ENCODE data around the gene PDE2A. TPM values are rescaled to one million over a fixed set of nuclear protein-coding genes. Genes with fewer than 3 reads are reported as not detected.

Gene PDE2A
- polyA plus RNA-seq, 3 donors = 16.3 to 20.5 (median 17.2) TPM

DNA sequence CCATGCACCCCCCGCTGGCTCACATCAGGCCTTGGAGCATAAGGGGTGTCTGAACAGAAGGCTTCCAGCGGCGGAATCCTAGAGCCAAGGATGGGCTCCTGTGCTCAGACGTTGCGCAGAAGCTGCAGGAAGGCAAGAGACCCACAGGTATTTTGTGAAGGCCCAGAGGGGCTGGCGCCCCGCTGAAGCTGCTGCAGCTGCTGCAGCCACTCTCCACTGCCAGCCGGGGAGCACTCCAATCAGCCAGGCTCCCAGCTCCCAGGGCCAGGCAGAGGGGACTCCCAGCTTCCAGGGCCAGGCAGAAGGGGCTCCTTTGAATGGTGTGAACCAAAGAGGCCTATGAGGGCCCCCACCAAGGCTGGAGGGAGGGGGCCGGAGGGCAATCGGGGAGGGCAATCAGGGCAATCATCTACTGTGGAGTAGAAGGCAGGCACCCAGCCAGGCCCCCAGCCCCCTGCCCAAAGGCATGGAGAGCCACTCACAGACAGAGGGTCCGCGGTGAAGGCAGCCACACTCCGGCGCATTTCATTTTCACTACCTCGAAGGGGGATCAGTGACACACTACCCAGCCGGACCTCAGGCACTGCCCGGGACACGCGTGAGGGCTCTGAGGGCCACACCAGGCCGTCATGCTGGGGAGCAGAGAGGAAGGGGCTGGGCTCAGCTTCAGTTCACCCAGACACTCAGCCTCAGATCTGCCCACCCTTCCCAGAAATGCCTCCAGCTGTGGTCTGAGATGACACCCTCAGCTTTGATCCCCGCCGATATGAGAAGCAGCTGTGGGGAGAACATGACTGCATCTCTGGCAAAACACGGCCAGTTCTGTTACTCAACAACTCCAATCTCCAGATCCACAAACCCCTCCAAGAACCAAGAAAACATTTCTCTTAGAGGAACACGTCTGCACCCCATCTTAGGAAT lies 11.6 kb upstream of the PDE2A start:
- peak; percentile 50 for DNase-seq

DNA sequence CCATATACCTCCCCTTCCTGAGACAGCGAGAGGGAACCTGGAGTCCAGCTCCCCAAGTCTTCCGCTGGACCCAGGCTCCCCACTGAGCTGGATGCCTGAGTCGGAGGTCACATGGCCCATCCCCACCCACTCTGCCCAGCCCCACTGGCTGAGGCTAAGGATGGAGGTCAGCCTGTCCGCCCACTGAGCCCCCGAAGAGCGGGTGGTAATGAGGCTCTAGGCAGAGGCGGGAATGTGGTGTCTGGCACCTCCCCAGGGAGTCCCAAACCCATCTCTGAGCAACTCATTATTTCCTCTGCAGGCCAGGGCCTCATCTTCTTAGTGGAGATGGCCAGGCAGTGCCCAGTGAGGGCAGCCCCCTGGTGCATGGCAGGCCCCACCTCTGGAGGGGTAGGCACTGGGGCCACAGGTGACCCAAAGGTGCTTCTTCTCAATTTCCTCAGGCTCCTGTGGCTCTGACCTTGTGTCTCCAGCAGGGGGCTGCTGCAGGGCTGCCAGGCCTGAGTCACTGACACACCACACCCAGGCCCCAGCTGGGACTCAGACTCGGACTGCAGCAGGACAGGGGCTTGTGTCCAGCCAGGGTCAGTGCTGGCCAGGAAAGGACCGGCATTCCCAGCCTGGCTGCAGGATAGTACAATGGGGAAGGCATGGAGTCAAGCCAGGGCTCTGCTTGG lies 10.2 kb upstream of the PDE2A start:
- no peak for DNase-seq

DNA sequence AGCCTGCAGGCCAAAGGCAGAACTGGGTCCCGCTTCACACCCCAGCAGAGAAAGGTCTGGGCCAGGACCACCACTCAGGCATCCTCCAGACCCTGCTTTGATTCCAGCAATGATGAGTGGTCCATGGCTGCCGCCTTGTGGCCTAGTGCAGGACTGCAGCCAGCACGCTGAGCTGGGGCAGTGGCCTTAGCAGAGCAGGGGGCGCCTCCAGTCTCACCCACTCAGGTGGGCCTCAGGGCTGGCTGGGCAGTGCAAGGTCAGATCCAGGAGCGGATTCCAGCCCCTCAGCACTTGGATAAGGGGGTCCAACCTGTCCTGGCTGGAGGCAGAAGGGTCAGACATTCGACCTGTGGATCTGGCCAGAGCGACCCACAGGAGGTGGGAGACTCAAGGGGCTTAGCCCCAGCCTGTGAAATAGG lies 9.6 kb upstream of the PDE2A start:
- no peak for DNase-seq

DNA sequence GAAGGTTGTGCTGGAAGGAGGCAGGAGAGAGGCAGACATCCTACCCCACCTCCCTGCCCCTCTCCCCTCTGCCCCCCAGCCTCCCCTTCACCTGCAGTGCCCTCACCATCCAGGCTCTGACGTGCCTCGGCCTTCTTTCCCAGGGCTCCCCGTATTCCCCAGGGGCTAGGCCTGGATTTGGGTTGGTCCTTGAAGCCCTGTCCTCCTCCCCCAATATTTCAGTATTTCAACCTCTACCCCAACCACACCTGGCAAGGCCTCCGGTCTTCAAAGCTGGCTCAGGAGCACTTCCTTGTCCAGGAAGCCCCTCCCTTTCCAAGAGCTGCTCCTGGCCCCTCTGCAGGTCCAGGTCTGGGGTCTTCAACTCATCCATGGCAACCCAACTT lies 8.6 kb upstream of the PDE2A start:
- DNase-seq = no peak

DNA sequence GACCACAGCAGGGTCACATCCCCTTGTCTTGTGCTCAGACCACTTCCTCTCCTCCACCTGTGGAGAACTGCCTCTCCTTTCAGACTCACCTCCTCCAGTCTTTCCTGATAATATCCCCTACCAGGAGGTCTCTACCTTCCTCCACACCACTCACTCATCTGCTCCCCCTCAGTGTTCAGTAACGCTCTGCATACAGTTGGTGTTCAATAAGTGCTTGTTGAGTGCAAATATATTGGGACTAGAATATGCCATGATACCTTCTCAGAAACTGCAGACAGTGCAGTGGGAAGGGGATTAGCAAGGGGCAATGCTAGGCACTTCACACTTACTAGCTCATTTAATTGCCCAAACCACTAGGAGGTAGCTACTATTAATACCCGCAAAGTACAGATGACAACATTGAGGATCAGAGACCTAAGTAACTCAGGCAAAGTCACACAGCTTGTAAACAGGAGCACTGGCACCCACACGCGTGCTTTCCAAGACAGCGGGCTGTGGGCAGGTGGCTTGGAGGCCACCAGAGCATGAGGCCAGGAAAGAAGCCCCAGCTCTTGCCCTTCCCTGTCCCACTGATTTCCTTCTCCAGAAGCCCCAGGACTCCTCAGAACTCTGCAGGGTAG lies 8.1 kb upstream of the PDE2A start:
- no peak for DNase-seq

DNA sequence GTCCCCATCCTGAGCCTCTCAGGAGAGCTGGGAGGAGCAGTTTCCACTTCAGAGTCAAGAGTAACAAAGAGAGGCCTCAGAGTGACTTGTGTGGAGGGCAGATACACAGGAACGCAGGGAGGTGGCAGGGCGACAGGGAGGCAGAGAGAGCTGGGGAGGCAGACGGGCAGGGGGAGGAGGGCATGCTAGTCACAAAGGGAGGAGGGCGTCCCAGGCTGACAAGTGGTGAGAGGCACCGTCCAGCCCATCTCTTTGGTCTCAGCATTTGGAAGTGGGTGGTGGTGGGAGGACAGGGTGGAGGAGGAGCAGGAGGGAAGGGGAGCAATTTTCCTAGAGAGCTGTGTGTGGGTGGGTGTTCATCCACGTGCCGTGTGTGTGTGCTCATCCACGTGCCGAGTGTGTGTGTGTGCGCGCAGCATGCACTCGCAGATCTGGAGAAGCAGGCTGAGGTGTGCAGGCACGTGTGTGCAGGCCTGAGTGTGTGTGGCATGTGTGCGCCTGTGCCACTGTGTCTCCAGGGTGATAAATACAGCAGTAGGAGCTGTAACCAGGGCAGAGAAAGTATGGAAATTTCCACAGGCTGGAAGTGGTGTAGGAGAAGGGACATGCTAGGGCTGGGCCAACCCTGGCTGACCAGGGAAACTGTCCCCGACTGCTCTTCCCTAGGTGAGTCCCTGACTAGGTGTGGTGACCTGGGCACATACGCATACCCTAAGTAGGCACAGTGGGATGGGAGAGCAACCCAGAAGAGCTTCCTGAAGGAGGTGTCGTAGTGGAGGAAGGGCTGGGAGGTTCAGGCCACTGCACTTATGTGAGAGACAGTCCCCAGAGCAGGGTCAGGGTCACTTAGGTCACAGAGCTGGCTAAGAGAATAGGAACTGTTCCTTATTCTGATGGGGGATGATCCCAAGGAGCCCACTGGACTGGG lies 7.3 kb upstream of the PDE2A start:
- DNase-seq = no peak

DNA sequence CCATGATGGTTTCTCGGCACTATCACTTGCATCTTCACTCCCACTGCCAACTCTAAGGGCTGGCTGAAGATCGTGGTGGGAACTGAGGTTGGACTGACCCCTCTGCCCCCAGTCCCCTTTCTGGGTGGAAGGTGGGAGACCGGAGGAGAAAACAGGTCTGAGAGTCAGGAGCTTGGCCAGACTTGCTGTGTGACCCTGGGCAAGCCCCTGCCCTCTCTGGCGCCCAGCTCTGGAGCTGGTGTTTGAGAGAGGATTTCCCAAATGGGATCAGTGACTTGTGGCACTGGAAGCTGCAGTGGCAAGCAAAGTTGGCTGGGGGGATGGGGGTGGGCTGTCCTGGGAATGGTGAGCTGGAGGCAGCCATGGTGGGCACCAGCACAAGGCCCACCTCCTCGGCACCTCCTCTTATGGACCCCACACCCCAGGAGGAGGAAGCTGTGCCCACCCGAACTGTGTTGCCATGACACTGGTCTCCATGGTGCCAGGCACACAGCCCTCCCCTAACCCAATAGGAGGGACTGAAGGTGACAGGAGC lies 6.5 kb upstream of the PDE2A start:
- DNase-seq = no peak

DNA sequence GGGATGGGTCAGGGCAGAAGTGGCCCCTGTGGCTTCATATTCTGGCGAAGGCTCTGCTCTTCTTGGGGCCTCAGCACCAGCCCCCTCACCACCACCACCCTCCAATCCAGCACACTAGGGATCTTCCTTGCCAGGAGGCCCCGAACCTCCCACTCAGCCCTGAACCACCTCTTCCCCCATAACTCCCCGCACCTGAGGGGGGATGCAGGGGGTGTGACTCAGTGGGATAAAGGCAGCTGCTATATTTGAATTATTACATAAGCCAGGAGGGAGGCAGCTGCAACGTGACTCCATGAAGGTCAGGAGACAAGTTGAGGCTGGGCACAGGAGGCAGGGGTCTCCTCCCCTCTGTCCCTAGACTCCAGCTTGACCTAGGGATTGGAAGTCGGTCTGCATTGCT lies 5.6 kb upstream of the PDE2A start:
- DNase-seq = no peak

DNA sequence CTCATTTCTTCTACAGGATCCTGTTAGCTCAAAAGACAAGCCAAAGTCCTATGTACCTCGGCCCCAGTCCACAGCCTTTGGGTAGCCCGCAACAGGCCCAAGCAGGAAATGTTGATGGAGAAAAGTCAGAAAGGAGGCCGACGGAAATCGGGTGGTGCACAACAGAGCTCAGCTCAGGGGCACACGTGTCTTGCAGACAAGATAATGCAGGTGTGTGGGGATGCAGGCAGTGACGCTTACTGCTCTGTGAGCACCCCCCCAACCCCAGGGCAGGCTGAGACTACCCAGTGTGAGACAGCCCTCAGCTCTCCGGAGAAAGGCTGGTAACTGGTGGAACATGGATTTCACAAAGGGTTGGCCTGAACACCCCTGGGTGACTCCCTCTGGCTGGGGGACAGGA lies 4.3 kb upstream of the PDE2A start:
- no peak for DNase-seq

DNA sequence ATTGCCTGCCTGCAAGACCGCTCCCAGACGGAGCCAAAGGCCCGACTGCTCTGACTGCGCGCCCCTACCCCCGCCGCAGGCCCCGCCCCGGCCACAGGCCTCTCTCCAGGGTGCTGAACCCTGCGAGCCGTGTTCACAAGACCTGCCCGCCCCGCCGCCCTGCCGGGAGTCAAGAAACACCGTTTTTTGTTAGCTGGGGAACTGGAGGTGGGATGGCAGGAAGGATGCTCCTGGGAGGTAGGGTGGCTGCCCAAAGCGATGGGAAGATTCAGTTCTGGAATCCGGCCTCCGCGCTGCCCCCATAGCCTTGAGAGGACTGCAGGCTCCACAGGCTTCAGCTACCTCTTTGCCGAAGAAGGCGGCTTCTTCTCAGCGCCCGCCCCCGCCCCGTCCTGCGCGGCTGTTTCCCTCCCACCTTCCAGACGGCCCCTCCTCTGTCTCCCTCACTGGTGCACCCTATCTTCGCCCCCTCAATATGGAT lies 2.7 kb upstream of the PDE2A start:
- peak; percentile 77 for DNase-seq

DNA sequence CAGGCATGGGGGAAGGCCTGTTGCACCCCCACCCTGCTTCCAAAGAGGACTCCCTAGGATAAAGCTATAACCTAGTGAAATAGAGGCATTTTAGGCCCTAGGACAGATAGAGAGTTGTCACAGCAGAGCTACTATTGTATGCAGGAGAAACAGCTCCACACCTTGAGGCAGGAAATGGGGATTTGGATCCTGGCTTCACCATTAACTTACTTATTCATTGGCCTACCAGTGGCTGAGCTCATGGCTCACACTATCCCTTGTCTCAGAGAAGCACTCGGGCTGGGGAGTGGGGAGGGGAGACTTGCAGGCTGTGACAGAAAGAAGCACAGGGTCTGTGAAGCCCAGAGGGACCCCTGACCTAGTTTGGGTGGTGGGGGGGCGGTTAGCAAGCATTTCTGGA lies 999 bp upstream of the PDE2A start:
- DNase-seq = no peak

DNA sequence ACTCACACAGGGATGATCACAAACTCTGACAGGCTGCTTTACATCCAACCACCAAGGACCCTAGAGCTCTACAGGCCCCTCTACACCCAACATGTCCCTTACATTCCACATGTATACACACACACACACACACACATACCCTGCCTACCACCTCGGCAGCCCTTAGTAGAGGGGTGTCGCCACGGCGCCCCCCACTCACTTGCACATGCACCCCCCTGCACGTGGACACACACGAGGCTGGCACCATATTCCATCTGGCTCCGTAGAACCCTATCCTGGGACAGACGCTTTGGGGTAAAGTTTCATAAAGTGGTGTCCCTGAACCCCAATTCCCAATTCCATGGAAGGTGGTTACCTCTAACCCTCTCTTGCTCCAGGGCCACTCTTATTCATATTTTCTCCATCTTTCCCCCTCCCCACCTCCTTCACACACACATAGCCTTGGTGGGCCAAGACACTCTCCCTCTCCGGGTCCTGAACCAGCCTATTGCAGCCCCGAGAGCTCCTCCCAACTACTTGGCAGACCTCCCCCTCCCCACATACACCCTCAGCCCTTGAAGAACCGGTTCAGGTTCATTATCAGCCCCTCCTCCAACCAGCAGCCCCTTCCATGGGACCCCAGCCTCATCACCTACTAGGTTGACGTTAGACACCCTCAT lies 809 bp downstream of the PDE2A start:
- DNase-seq = peak; percentile 50

DNA sequence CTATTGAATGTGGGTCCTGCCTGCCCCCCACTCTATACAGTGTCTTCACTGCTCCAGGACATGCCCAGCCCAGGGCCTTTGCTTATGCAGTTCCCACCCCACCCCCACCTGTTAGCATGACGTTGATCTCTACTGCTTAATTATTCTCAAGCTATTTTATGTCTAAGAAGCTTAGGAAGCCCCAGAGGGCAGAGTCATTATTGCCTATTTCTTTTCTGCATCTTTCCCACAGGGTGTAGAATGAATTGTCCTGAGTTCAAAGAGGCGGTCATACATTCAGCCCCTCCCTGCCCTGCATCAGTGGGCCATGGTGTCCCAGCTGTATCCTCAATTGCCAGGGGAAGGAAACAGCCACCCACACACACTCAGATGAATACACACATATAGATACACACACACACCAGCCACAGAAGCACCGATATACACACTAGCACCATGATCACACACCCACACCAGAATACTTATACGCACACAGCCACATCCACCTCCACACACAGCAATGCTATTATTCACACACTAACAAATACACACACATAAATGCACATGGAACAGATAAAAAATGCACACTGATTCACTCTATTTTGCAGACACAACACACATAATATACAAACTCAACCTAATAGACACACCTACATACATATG lies 1.5 kb downstream of the PDE2A start:
- no peak for DNase-seq

DNA sequence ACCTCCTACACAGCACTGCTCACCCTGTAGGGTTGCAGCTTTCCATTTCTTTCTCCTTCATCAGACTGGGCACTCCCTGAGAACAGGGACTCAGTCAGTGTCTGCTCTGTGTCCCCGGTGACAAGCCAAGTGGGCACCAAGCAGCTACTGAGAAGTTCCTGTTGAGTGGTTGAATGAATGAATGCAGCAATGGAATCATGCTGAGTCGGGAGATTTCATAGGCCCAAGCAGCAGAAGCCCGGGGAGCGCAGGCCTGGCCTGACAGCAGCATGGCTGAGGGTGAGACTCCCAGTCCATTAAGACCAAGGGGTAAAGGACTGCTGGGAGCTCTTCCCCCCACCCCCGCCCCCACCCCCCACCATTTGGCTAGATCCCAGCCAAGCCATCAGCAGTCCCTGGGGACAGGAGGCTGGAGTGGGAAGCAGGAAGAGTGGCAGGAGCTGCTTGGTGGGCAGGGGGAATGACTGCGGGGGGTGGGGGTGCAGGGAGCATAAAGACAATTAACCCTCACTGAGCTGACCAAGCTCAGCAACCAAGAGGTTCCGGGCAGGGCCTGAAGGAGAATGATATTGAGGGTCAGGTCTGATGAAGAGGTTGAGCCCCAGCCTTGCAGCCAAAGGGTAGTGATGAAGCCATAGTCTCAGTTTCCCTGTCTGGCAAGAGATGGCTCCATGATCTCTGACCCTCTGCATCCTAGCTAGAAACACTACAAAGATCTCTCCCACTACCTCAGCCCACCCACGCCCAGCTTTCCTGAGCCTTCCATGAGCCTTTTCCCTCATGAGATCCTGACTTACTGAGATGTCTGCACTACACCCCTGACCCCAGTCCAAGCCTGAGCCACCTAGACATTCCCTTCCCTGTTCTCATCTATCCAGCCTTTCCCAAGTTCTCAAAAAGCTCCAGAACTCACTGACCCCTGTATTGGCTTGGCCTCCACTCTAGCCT lies 2.8 kb downstream of the PDE2A start:
- no peak for DNase-seq

DNA sequence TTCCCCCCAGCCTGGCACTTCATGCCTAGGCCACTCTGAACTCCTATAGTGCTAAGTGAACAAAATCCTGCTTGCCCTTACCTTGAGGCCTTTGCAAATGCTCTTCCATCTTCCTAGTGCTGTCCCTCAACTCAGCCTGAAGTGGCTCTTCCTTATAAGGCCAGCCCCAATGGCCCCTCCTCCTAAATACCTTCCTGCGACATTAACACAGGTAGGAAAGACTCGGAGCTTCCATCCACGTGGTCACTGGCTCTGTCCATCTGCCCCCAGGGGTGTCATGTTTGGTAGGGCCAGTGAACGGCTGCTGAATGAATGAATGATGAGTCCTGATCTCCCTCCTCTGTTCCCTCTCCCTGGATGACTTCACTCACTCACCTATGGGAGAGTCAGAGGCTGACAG lies 4.2 kb downstream of the PDE2A start:
- no peak for DNase-seq

DNA sequence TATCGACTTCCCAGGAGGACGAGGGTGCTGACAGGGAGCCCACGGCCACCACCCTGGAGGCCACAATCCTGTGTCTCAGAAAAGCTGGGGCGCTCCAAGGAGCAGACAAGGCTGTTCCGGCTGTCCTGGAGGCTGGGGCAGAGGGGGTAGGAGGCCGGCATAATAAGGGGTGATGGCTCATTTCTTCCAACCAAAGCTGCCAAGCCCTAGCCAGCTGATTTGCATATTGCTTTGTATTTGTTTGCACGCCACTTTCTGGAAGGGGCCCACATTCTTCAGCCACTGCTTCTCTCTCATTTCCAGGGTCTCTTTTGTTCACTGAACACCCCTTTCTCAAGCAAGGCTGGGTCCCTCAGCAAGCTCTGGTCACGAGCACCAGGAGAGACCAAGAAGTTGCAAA lies 4.7 kb downstream of the PDE2A start:
- DNase-seq = no peak

DNA sequence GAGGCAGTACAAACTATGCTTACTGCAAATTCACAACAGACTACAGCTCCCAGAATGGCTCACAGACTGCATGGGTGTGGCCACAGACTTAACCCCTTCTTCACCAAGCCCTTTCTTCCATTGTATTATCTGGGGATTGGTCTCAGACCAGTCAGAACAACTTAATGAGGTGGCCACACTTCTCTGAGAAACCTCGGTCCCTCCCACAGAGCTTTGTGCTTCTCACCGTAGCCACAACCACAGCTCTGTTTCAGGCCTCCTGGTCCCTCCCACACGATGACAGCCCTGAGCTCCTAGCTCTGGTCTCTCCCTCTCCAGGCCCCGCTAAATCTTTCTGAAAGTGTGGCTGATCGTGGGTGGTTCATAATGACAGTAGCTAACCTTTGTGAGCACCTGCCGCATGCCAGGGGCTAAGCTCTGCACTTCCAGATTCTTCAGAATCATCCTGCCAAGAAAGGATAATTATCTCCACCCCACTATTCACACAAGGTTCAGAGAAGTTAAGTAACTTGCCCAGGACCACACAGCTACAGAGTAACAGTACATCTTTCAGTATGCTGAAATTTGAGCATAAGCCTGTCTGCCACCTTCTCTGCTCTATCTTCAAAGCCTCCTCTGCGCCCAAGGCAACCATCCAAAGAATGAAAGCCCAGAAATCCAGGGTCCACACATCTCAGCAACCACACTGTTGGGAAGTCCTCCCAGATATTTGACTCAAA lies 5.4 kb downstream of the PDE2A start:
- DNase-seq = peak; percentile 44

DNA sequence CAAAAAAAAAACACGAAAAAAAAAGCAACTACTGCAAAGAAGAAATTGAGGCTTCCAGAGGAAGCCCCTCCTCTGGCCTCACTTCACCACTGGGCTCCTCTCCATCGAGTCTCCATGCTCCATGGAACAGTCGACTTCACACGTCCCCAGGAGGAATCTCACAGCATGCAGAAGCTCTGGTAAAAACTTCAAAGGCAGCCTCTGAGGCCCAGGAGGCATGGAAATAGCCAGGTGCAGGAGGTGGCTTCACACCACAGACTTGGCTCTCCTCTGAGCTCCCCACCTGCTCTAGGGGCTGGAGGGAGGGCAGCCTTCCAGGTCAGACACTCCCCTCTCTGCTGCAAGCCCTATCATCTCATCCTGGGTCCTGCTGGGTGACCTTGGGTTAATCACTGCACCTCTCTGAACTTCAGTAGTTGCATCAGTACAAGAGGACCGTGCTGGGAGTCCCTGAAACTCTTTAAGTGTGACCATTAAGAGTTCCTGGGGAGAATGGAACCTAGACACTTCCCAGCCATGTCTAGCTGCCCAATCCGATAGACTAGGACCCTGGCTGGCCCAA lies 8.2 kb downstream of the PDE2A start:
- no peak for DNase-seq
